WTC11 (cell line): ENCODE measurements around the gene FNDC11. TPM values are rescaled to one million over a fixed set of nuclear protein-coding genes. Genes with fewer than 3 reads are reported as not detected.
A peak's percentile ranks its signal among the peaks of the same experiment; 100 is the strongest.

Source experiments
- ATAC-seq: fragments of 200-7000 bp; cut with Tn5 transposase; 2 replicates; pipeline ENCODE4 v1.10.0; 2021; ENCODE audit warnings: mild to moderate bottlenecking, moderate library complexity
- CTCF ChIA-PET: fragments of 300-600 bp; sonication (Branson Sonifier 250); formaldehyde crosslinking; loops from one replicate; lab custom pipeline; 2021; ENCODE audit warnings: antibody characterized with exemption; lab: Charles Lee
- POLR2A ChIA-PET: fragments of 350-600 bp; sonication (Branson Sonifier 250); formaldehyde crosslinking; loops from one replicate; lab custom pipeline; 2021; ENCODE audit warnings: antibody characterized with exemption; lab: Charles Lee
- DNase-seq: peaks from one replicate; pipeline ENCODE4 v3.0.0; 2021; ENCODE audit warnings: low spot score
- H3K27ac Mint-ChIP-seq: 2 replicates; pipeline ENCODE4 v1.8.0; 2021; ENCODE audit warnings: mixed read lengths
- H3K27me3 Mint-ChIP-seq: 2 replicates; pipeline ENCODE4 v1.8.0; 2021; ENCODE audit warnings: low read depth, mild to moderate bottlenecking, moderate library complexity, mixed read lengths
- H3K36me3 Mint-ChIP-seq: 2 replicates; pipeline ENCODE4 v1.8.0; 2021; ENCODE audit warnings: mixed read lengths
- H3K4me1 Mint-ChIP-seq: 2 replicates; pipeline ENCODE4 v1.8.0; 2022; ENCODE audit warnings: mixed read lengths
- H3K4me3 Mint-ChIP-seq: 2 replicates; pipeline ENCODE4 v1.8.0; 2021; ENCODE audit warnings: mild to moderate bottlenecking, moderate library complexity, mixed read lengths
- H3K9me3 Mint-ChIP-seq: 2 replicates; pipeline ENCODE4 v1.8.0; 2021; ENCODE audit warnings: mixed read lengths
- ATF6 ChIP-seq: sonication (generic); formaldehyde crosslinking; IDR thresholded peaks from 2 replicates; pipeline ENCODE4 v1.8.1; 2023; ENCODE audit warnings: mild to moderate bottlenecking, missing genetic modification reagents
- ETV6 ChIP-seq: sonication (generic); formaldehyde crosslinking; IDR thresholded peaks from 2 replicates; pipeline ENCODE4 v1.8.1; 2022; ENCODE audit warnings: mild to moderate bottlenecking, missing genetic modification reagents
- FOXK1 ChIP-seq: sonication (generic); formaldehyde crosslinking; IDR thresholded peaks from 2 replicates; pipeline ENCODE4 v1.8.0; 2022; ENCODE audit warnings: mild to moderate bottlenecking, moderate library complexity, missing genetic modification reagents
- FOXP4 ChIP-seq: sonication (generic); formaldehyde crosslinking; IDR thresholded peaks from 2 replicates; pipeline ENCODE4 v1.8.0; 2022; ENCODE audit warnings: mild to moderate bottlenecking, missing genetic modification reagents
- GABPB1 ChIP-seq: sonication (generic); formaldehyde crosslinking; IDR thresholded peaks from 2 replicates; pipeline ENCODE4 v1.8.1; 2023; ENCODE audit warnings: mild to moderate bottlenecking, missing genetic modification reagents
- GRHL2 ChIP-seq: fragments of 250-450 bp; sonication (Bioruptor Pico); IDR thresholded peaks from 2 replicates; pipeline ENCODE4 v1.8.0; 2022; ENCODE audit warnings: mild to moderate bottlenecking, moderate library complexity; ENCODE audit not compliant: insufficient replicate concordance, severe bottlenecking
- MXD4 ChIP-seq: fragments of 250-450 bp; sonication (Bioruptor Pico); IDR thresholded peaks from 2 replicates; pipeline ENCODE4 v1.8.0; 2021; ENCODE audit warnings: mild to moderate bottlenecking, moderate library complexity, borderline replicate concordance
- SMAD4 ChIP-seq: sonication (generic); formaldehyde crosslinking; IDR thresholded peaks from 2 replicates; pipeline ENCODE4 v1.8.0; 2022; ENCODE audit warnings: mild to moderate bottlenecking, missing genetic modification reagents
- STAT6 ChIP-seq: sonication (generic); formaldehyde crosslinking; conservative IDR thresholded peaks from 2 replicates; pipeline ENCODE4 v1.8.1; 2023; ENCODE audit warnings: mild to moderate bottlenecking, low read depth, missing genetic modification reagents, moderate library complexity
- ZMAT4 ChIP-seq: fragments of 250-450 bp; sonication (Bioruptor Pico); IDR thresholded peaks from 2 replicates; pipeline ENCODE4 v1.9.0; 2021; ENCODE audit warnings: mild to moderate bottlenecking
- ZNF121 ChIP-seq: sonication (generic); formaldehyde crosslinking; IDR thresholded peaks from 2 replicates; pipeline ENCODE4 v1.8.0; 2023; ENCODE audit warnings: missing genetic modification reagents
- total RNA-seq: library from RNA; stranded (reverse); gene quantifications from 3 replicates; pipeline ENCODE4 v1.2.3, GENCODE V29; 2021

Gene FNDC11
- total RNA-seq, 1 experiment from 2014 or later, result 3.8 TPM

- TF ChIP-seq STAT6 (CRISPR knock-in tag), result no peak
- TF ChIP-seq ZMAT4, result no peak
- TF ChIP-seq SMAD4, result no peak
- TF ChIP-seq ATF6 (CRISPR knock-in tag), result no peak
- no peak for TF ChIP-seq FOXK1 (CRISPR knock-in tag)
- TF ChIP-seq ETV6 (CRISPR knock-in tag), result no peak
These were observed 19.7 kb downstream of the FNDC11 start (continued) for GRCh38 chr20:63573647-63574131.

- peak within 1 kb of the TSS; percentile 72; the same call in 1 of the 2 replicates for H3K27ac Mint-ChIP-seq
- no peaks in the 10 kb centered on the region for H3K9me3 Mint-ChIP-seq
- H3K4me1 Mint-ChIP-seq, result no peaks in the 10 kb centered on the region
- POLR2A ChIA-PET, result interaction anchor here (1.1 to 1.4 kb wide), 2 partner anchors 17 to 68 kb away, joined by 3 to 5 read pairs; no protein-coding TSS in a partner anchor
- ATAC-seq, result peak; percentile 67
- DNase-seq, result peak; percentile 66
- no peaks in the 10 kb centered on the region for H3K36me3 Mint-ChIP-seq
- no peak for TF ChIP-seq GRHL2
- TF ChIP-seq FOXP4, result 0 out of 2 replicates have a peak, but pooled peaks have one; percentile 12
- CTCF ChIA-PET, result interaction anchor here (0.6 to 4.2 kb wide), 10 partner anchors 8 to 406 kb away, joined by 3 to 52 read pairs (median 4); partner anchors contain the start of genes PTK6 and SRMS
- no peaks in the 10 kb centered on the region for H3K27me3 Mint-ChIP-seq
- H3K4me3 Mint-ChIP-seq, result peak within 1 kb of the TSS; percentile 78
These were observed 20.3 kb downstream of the FNDC11 start, which contains the start of gene HELZ2 for GRCh38 chr20:63574156-63574828. Gene HELZ2, minus strand, starts transcription at chr20:63574239. Its CDS starts 1,854 bp downstream, at chr20:63572385.

GRCh38 chr20:63574829-63575743 is 21.1 kb downstream of the FNDC11 start:
- ChIA-PET POLR2A (interaction anchor here (1.1 kb wide), 1 partner anchor 67 kb away, joined by 5 read pairs; no protein-coding TSS in a partner anchor), CTCF (interaction anchor here (0.7 to 4.2 kb wide), 3 partner anchors 28 to 79 kb away, joined by 3 to 52 read pairs (median 12); partner anchors contain the start of genes PTK6 and SRMS)
- Mint-ChIP-seq H3K4me3 (peak overlapping the region; percentile 52), H3K36me3 (no peaks in the 10 kb centered on the region), H3K27me3 (no peaks in the 10 kb centered on the region), H3K27ac (no peak overlapping the region), H3K9me3 (no peaks in the 10 kb centered on the region), H3K4me1 (no peaks in the 10 kb centered on the region)
- no peak for ATAC-seq
- DNase-seq, result no peak
- TF ChIP-seq MXD4 (CRISPR knock-in tag) (no peak), GABPB1 (CRISPR knock-in tag) (peak; percentile 91), ZNF121 (CRISPR knock-in tag) (peak; percentile 30; the same call in 1 of the 2 replicates)
